HCT116 (cell line): ENCODE measurements around the gene TMEM132A. TPM values are rescaled to one million over a fixed set of nuclear protein-coding genes. Genes with fewer than 3 reads are reported as not detected.

Experiments
- ATAC-seq: fragments of 200-7000 bp; cut with Tn5 transposase; 2 replicates; pipeline ENCODE4 v1.9.1; 2020; ENCODE audit warnings: mild to moderate bottlenecking, moderate library complexity
- BruUV-seq: library from RNA; stranded (reverse); fragments of 400-500 nt; replicated peaks from 2 replicates; lab custom pipeline; 2021; lab: Mats Ljungman, UMichigan
- CTCF ChIA-PET: fragments of 300-600 bp; sonication (Branson Sonifier 250); formaldehyde crosslinking; loops from one replicate; lab custom pipeline; 2021; ENCODE audit warnings: antibody characterized with exemption; lab: Charles Lee
- POLR2A ChIA-PET: fragments of 300-600, 350-600 bp; sonication (Branson Sonifier 250); formaldehyde crosslinking; loops from one replicate; lab custom pipeline; 2021; ENCODE audit warnings: antibody characterized with exemption; lab: Charles Lee
- RAD21 ChIA-PET, 2 experiments: fragments of 300-600 bp; sonication (Branson Sonifier 250); formaldehyde crosslinking; loops; one replicate each; lab custom pipeline; 2023; ENCODE audit warnings: low total read pairs in 2 of 2; ENCODE audit not compliant: uncharacterized antibody in 2 of 2, unreplicated experiment in 2 of 2, low non-redundant PET in 1 of 2; lab: Charles Lee
- DNase-seq: peaks from one replicate; pipeline ENCODE4 v3.0.0-alpha.2; 2010; ENCODE audit warnings: low read depth, low spot score
- H2AFZ ChIP-seq: fragments of 200-600 bp; shearing (Covaris generic), sonication (generic); 2 replicates; pipeline ENCODE4 v1.6.1; 2017; ENCODE audit warnings: low read depth, mixed run types, mixed read lengths, antibody characterized with exemption, low read length; ENCODE audit not compliant: poor library complexity, severe bottlenecking
- H3K27ac ChIP-seq: 2 replicates; pipeline ENCODE4 v1.5.1; 2012; ENCODE audit warnings: low read depth, low read length
- H3K27me3 ChIP-seq: fragments of 200-600 bp; sonication (generic); 2 replicates; pipeline ENCODE4 v1.6.1; 2016; ENCODE audit warnings: mixed run types, low read length, mixed read lengths; ENCODE audit not compliant: insufficient read depth
- H3K36me3 ChIP-seq, 2 experiments: fragments of 200-500 bp in 1 of 2; fragments of 200-600 bp in 1 of 2; sonication (Bioruptor generic) in 1 of 2; sonication (generic) in 1 of 2; 2 replicates each; pipeline versions ENCODE4 v1.5.1 to v1.6.1; 2014 to 2016; ENCODE audit warnings: low read length in 2 of 2, inconsistent platforms in 1 of 2, mixed read lengths in 1 of 2, mixed run types in 1 of 2; ENCODE audit not compliant: insufficient read depth in 2 of 2, control insufficient read depth in 1 of 2
- H3K4me1 ChIP-seq, 2 experiments: fragments of 200-600 bp in 1 of 2; sonication (generic) in 1 of 2; 2 replicates each; pipeline versions ENCODE4 v1.5.1 to v1.6.1; 2012 to 2017; ENCODE audit warnings: low read length in 2 of 2, inconsistent platforms in 1 of 2, mild to moderate bottlenecking in 1 of 2, mixed read lengths in 1 of 2, mixed run types in 1 of 2, moderate library complexity in 1 of 2; ENCODE audit not compliant: insufficient read depth in 2 of 2, control insufficient read depth in 1 of 2
- H3K4me2 ChIP-seq: fragments of 200-600 bp; sonication (generic); 2 replicates; pipeline ENCODE4 v1.6.1; 2017; ENCODE audit warnings: mixed run types, low read length, mixed read lengths
- H3K4me3 ChIP-seq, 2 experiments: fragments of 200-600 bp in 1 of 2; sonication (generic) in 1 of 2; replicated peaks in 1 of 2; 2 replicates each; pipeline ENCODE4 v1.5.1; 2011 to 2016; ENCODE audit warnings: low read length in 2 of 2, control low read depth in 1 of 2, low read depth in 1 of 2, mild to moderate bottlenecking in 1 of 2, mixed read lengths in 1 of 2, mixed run types in 1 of 2
- H3K79me2 ChIP-seq: fragments of 200-600 bp; sonication (generic); 2 replicates; pipeline ENCODE4 v1.6.1; 2017; ENCODE audit warnings: mild to moderate bottlenecking, mixed run types, low read length, moderate library complexity, mixed read lengths; ENCODE audit not compliant: insufficient read depth
- H3K9ac ChIP-seq: fragments of 200-600 bp; sonication (generic); 2 replicates; pipeline ENCODE4 v1.6.1; 2016; ENCODE audit warnings: low read length, mixed read lengths
- H3K9me2 ChIP-seq: fragments of 200-600 bp; sonication (generic), shearing (Covaris generic); 2 replicates; pipeline ENCODE4 v1.6.1; 2017; ENCODE audit warnings: mixed run types, mild to moderate bottlenecking, moderate library complexity; ENCODE audit not compliant: insufficient read depth
- H3K9me3 ChIP-seq, 2 experiments: fragments of 200-500 bp in 1 of 2; fragments of 200-600 bp in 1 of 2; sonication (Bioruptor generic) in 1 of 2; sonication (generic) in 1 of 2; 2 replicates each; pipeline ENCODE4 v1.6.1; 2014 to 2017; ENCODE audit warnings: low read length in 2 of 2, mixed read lengths in 2 of 2, inconsistent platforms in 1 of 2, low read depth in 1 of 2, mild to moderate bottlenecking in 1 of 2, mixed run types in 1 of 2, moderate library complexity in 1 of 2; ENCODE audit not compliant: control insufficient read depth in 1 of 2, insufficient read depth in 1 of 2
- H4K20me1 ChIP-seq: fragments of 200-600 bp; sonication (generic), shearing (Covaris generic); 2 replicates; pipeline ENCODE4 v1.6.1; 2017; ENCODE audit warnings: mixed run types, mild to moderate bottlenecking, moderate library complexity; ENCODE audit not compliant: insufficient read depth
- CBX3 ChIP-seq: IDR thresholded peaks from 2 replicates; pipeline ENCODE4 v1.6.1; 2012; ENCODE audit warnings: low read depth
- CEBPB ChIP-seq: IDR thresholded peaks from 2 replicates; pipeline ENCODE4 v1.6.1; 2012; ENCODE audit warnings: low read depth
- CTCF ChIP-seq, 3 experiments: fragments of 200-600 bp in 1 of 3; sonication (generic) in 1 of 3; IDR thresholded peaks in 2 of 3; conservative IDR thresholded peaks in 1 of 3; 2 replicates each; pipeline ENCODE4 v1.5.1; 2012 to 2017; ENCODE audit warnings: low read depth in 2 of 3, low read length in 2 of 3, antibody characterized with exemption in 1 of 3, borderline replicate concordance in 1 of 3, control low read depth in 1 of 3, mild to moderate bottlenecking in 1 of 3, mixed read lengths in 1 of 3, mixed run types in 1 of 3, moderate library complexity in 1 of 3; ENCODE audit not compliant: insufficient read depth in 1 of 3
- EGR1 ChIP-seq: IDR thresholded peaks from 2 replicates; pipeline ENCODE4 v1.6.1; 2012; ENCODE audit warnings: low read depth
- ELF1 ChIP-seq: IDR thresholded peaks from 2 replicates; pipeline ENCODE4 v1.6.1; 2012; ENCODE audit warnings: low read depth, borderline replicate concordance
- EZH2 ChIP-seq: fragments of 200-600 bp; sonication (generic); IDR thresholded peaks from 2 replicates; pipeline ENCODE4 v1.6.1; 2017; ENCODE audit warnings: antibody characterized with exemption, mixed run types
- EZH2phosphoT487 ChIP-seq: fragments of 200-600 bp; IDR thresholded peaks from 2 replicates; pipeline ENCODE4 v1.6.1; 2018; ENCODE audit warnings: antibody characterized with exemption, borderline replicate concordance
- MAX ChIP-seq: IDR thresholded peaks from 2 replicates; pipeline ENCODE4 v1.6.1; 2012
- POLR2A ChIP-seq: IDR thresholded peaks from 2 replicates; pipeline ENCODE4 v1.7.0; 2011; ENCODE audit warnings: borderline replicate concordance; ENCODE audit not compliant: insufficient read depth, insufficient read length; ENCODE audit errors: extremely low read depth
- RAD21 ChIP-seq: IDR thresholded peaks from 2 replicates; pipeline ENCODE4 v1.6.1; 2012; ENCODE audit warnings: low read depth, mild to moderate bottlenecking
- SIN3A ChIP-seq: IDR thresholded peaks from 2 replicates; pipeline ENCODE4 v1.6.1; 2012; ENCODE audit warnings: low read depth
- SP1 ChIP-seq: IDR thresholded peaks from 2 replicates; pipeline ENCODE4 v1.6.1; 2012; ENCODE audit warnings: low read depth
- SRF ChIP-seq: IDR thresholded peaks from 2 replicates; pipeline ENCODE4 v1.6.1; 2012; ENCODE audit warnings: low read depth
- YY1 ChIP-seq: IDR thresholded peaks from 2 replicates; pipeline ENCODE4 v1.6.1; 2011; ENCODE audit warnings: low read length, low read depth, moderate library complexity, mild to moderate bottlenecking; ENCODE audit not compliant: insufficient replicate concordance; ENCODE audit errors: extremely low read depth
- ZBTB33 ChIP-seq: IDR thresholded peaks from 2 replicates; pipeline ENCODE4 v1.6.1; 2011; ENCODE audit warnings: mild to moderate bottlenecking, low read length, moderate library complexity; ENCODE audit not compliant: insufficient replicate concordance; ENCODE audit errors: extremely low read depth
- ZFX ChIP-seq: fragments of 450-650 bp; IDR thresholded peaks from 2 replicates; pipeline ENCODE4 v1.6.1; 2017
- ZNF274 ChIP-seq: fragments of 200-500 bp; sonication (Bioruptor generic); IDR thresholded peaks from 2 replicates; pipeline ENCODE4 v1.6.1; 2014; ENCODE audit warnings: mild to moderate bottlenecking, low read depth, low read length, inconsistent platforms
- intact Hi-C: fragments of 100-400 bp; cut with micrococcal nuclease; formaldehyde crosslinking; loops from 2 replicates; pipeline ENCODE4 v1.10.0; 2022
- total RNA-seq: library from RNA; stranded (reverse); gene quantifications from one replicate; pipeline ENCODE4 v1.2.1, GENCODE V29; 2021; ENCODE audit not compliant: unreplicated experiment

TMEM132A gene
- total RNA-seq, 1 experiment from 2014 or later: 120 TPM

GRCh38 chr11:60890696-60891095 lies 33.6 kb upstream of the TMEM132A start:
- no peak for TF ChIP-seq YY1
- no peak for TF ChIP-seq MAX
- intact Hi-C loops: no loop called here
- CTCF ChIA-PET: interaction anchor here (1.9 kb wide), 1 partner anchor 9 kb away, joined by 10 read pairs; no protein-coding TSS in a partner anchor

GRCh38 chr11:60891103-60891741 lies 33.0 kb upstream of the TMEM132A start:
- Histone ChIP-seq H3K9me2 (no peaks in the 10 kb centered on the region), H3K4me3 (no peak overlapping the region), H3K9me3 (no peaks in the 10 kb centered on the region), H3K27me3 (no peaks in the 10 kb centered on the region), H3K36me3 (peaks cover 22 to 24% of the 10 kb centered on the region in 2 experiments; a peak in 3 of 4 replicates), H3K27ac (no peak overlapping the region), H4K20me1 (no peaks in the 10 kb centered on the region), H2AFZ (no peak overlapping the region), H3K4me2 (no peak overlapping the region), H3K79me2 (no peaks in the 10 kb centered on the region), H3K9ac (no peak overlapping the region), H3K4me1 (no peaks in the 10 kb centered on the region)
- ATAC-seq: no peak
- BruUV-seq: no TSS peak
- intact Hi-C loops: no loop called here
- RAD21 ChIA-PET: no interaction called here
- CTCF ChIA-PET: interaction anchor here (2.1 kb wide), 1 partner anchor 60 kb away, joined by 6 read pairs; no protein-coding TSS in a partner anchor
- POLR2A ChIA-PET: no interaction called here
- no peak for DNase-seq
- TF ChIP-seq SP1: no peak
- no peak for TF ChIP-seq EZH2
- no peak for TF ChIP-seq EGR1
- TF ChIP-seq SIN3A: no peak
- TF ChIP-seq ZNF274: no peak
- no peak for TF ChIP-seq CEBPB
- no peak for TF ChIP-seq CTCF (IDR thresholded peaks at IDR 0.05 in 2 of 3, conservative IDR thresholded peaks at IDR 0.05 in 1 of 3; ENCODE audit: borderline replicate concordance in 1 of 3, insufficient read depth in 1 of 3, low read depth in 2 of 3, low read length in 2 of 3)
- no peak for TF ChIP-seq POLR2A
- no peak for TF ChIP-seq SRF
- no peak for TF ChIP-seq ZFX
- TF ChIP-seq ELF1: no peak
- no peak for TF ChIP-seq ZBTB33
- no peak for TF ChIP-seq YY1
- no peak for TF ChIP-seq CBX3
- TF ChIP-seq EZH2phosphoT487: no peak
- no peak for TF ChIP-seq RAD21

More at GRCh38 chr11:60890696-60891095, 33.6 kb upstream of the TMEM132A start:
- no TSS peak for BruUV-seq
- Histone ChIP-seq H3K4me1 (no peaks in the 10 kb centered on the region), H3K9me3 (no peaks in the 10 kb centered on the region), H3K27me3 (no peaks in the 10 kb centered on the region), H3K4me2 (no peak overlapping the region), H2AFZ (no peak overlapping the region), H3K9ac (no peak overlapping the region), H3K27ac (no peak overlapping the region), H3K79me2 (no peaks in the 10 kb centered on the region), H3K9me2 (no peaks in the 10 kb centered on the region), H3K4me3 (no peak overlapping the region), H4K20me1 (no peaks in the 10 kb centered on the region), H3K36me3 (peaks cover 17 to 19% of the 10 kb centered on the region in 2 experiments; a peak in 3 of 4 replicates)
- RAD21 ChIA-PET: no interaction called here
- POLR2A ChIA-PET: no interaction called here
- DNase-seq (no peak), ATAC-seq (no peak)
